Spleen (tissue), 11 donors: ENCODE measurements around the gene RGS19. TPM values are rescaled to one million over a fixed set of nuclear protein-coding genes. Genes with fewer than 3 reads are reported as not detected.
A peak's percentile ranks its signal among the peaks of the same experiment; 100 is the strongest.

Source experiments
- DNase-seq: peaks from one replicate; pipeline ENCODE4 v3.0.0-alpha.2; 2020
- H3K27ac ChIP-seq, 8 donors: fragments of 200-600 bp; sonication (generic) in 7 of 8; 1 replicate in 4 of 8; 2 replicates in 4 of 8; pipeline versions ENCODE4 v1.5.0 to v1.8.0; 2016 to 2021; ENCODE audit warnings: inconsistent platforms in 4 of 8, mild to moderate bottlenecking in 4 of 8, moderate library complexity in 1 of 8
- H3K27me3 ChIP-seq, 7 donors: fragments of 200-600 bp; sonication (generic) in 6 of 7; replicated peaks in 1 of 7; 1 replicate in 4 of 7; 2 replicates in 3 of 7; pipeline versions ENCODE4 v1.5.0 to v1.8.0; 2016 to 2021; ENCODE audit warnings: inconsistent platforms in 3 of 7, mild to moderate bottlenecking in 1 of 7
- H3K36me3 ChIP-seq, 6 donors: fragments of 200-600 bp; sonication (generic) in 5 of 6; 1 replicate in 4 of 6; 2 replicates in 2 of 6; pipeline versions ENCODE4 v1.5.0 to v1.8.0; 2016 to 2021; ENCODE audit warnings: inconsistent platforms in 2 of 6
- H3K4me1 ChIP-seq, 6 donors: fragments of 200-600 bp; sonication (generic) in 5 of 6; 1 replicate in 3 of 6; 2 replicates in 3 of 6; pipeline versions ENCODE4 v1.5.0 to v1.8.0; 2016 to 2021; ENCODE audit warnings: inconsistent platforms in 3 of 6
- H3K4me3 ChIP-seq, 8 donors: fragments of 200-600 bp; sonication (generic) in 7 of 8; 1 replicate in 4 of 8; 2 replicates in 4 of 8; pipeline versions ENCODE4 v1.5.0 to v1.8.0; 2016 to 2021; ENCODE audit warnings: inconsistent platforms in 4 of 8, mild to moderate bottlenecking in 4 of 8, moderate library complexity in 2 of 8
- H3K9me3 ChIP-seq, 8 donors: fragments of 200-600 bp; sonication (generic) in 7 of 8; 1 replicate in 4 of 8; 2 replicates in 4 of 8; pipeline versions ENCODE4 v1.5.0 to v1.8.0; 2016 to 2021; ENCODE audit warnings: inconsistent platforms in 4 of 8
- CTCF ChIP-seq, 11 experiments: fragments of 200-600 bp in 7 of 11; fragments of 450-650 bp in 4 of 11; sonication (generic) in 4 of 11; IDR thresholded peaks in 8 of 11; conservative IDR thresholded peaks in 3 of 11; 1 replicate in 7 of 11; 2 replicates in 4 of 11; pipeline versions ENCODE4 v1.4.0 to v1.8.0; 2016 to 2021; ENCODE audit warnings: antibody characterized with exemption in 11 of 11, inconsistent platforms in 4 of 11, mild to moderate bottlenecking in 1 of 11
- POLR2A ChIP-seq, 3 donors: fragments of 450-650 bp; IDR thresholded peaks; one replicate each; pipeline ENCODE4 v1.5.1; 2017; ENCODE audit warnings: antibody characterized with exemption in 3 of 3, mild to moderate bottlenecking in 1 of 3
- POLR2AphosphoS5 ChIP-seq, 3 donors: sonication (generic); formaldehyde crosslinking; IDR thresholded peaks; one replicate each; pipeline ENCODE4 v1.5.1; 2017; ENCODE audit warnings: antibody characterized with exemption in 3 of 3
- WGBS, 5 donors: extraction: QIAGEN DNeasy Blood & Tissue Kit in 3 of 5; methylation state at CpG; one replicate each; pipeline versions ENCODE4 v1.1.5 to v1.1.7; 2013 to 2018; 5-methylcytosine and 5-hydroxymethylcytosine counted together
- intact Hi-C: fragments of 100-400 bp; cut with DNase I; formaldehyde crosslinking; loops from one replicate; pipeline ENCODE4 v1.15.0; 2023; ENCODE audit warnings: low total_unique reads
- polyA plus RNA-seq, 3 donors: library from polyadenylated mRNA; stranded (reverse); fragments of 200-250 nt; gene quantifications; one replicate each; pipeline ENCODE4 v1.2.1, GENCODE V29; 2013
- total RNA-seq, 7 donors: library from RNA; depleted of rRNA in 3 of 7; stranded (reverse); fragments of >200 nt in 3 of 7; fragmentation: NEBNext Ultra II Directional in 4 of 7; extraction: Animal tissue kit (Norgen Biotek cat#: 25700) in 4 of 7; gene quantifications; one replicate each; pipeline versions ENCODE4 v1.1.0 to v1.2.1, GENCODE V29; 2016 to 2021
- donor health status: healthy with polysubstance abuse.
- donor health status: DM: no; HTN: no; CAD: no; lungs with moderate emphysema.
- donor health status: DM: no; HTN: no; CAD: no.
- donor health status: Bipolar disorder and iron deficiency.
- donor health status: healthy.
- donor health status: DM: no; HTN: no; CAD: no.
- donor health status: DM: yes; HTN: yes; CAD: no.

RGS19 gene
- total and polyA plus RNA-seq, 10 donors = 80.4 to 186 (median 102) TPM

GRCh38 chr20:64064145-64064698 is 15.1 kb downstream of the RGS19 start:
- H3K4me3 ChIP-seq = peak overlapping the region in 7 of 8 donors; percentile 65 to 98 (median 88)
- no peak for DNase-seq
- peaks cover 28 to 72% (median 68%) of the 10 kb centered on the region in 6 donors for H3K4me1 ChIP-seq
- H3K9me3 ChIP-seq = no peaks in the 10 kb centered on the region
- TF ChIP-seq POLR2A (IDR thresholded peaks at IDR 0.05) (no peak), CTCF (IDR thresholded peaks at IDR 0.05 in 8 of 11, conservative IDR thresholded peaks at IDR 0.05 in 3 of 11) (no peak), POLR2AphosphoS5 (IDR thresholded peaks at IDR 0.05) (peak in 1 of 3 donors; percentile 3)
- intact Hi-C loops = loop anchor here (5.0 kb wide), 1 partner anchor 82 kb away; the partner anchor contains the start of gene PRPF6
- WGBS, 5 donors = 33 to 72% (median 61%) methylated on average over 10 to 12 of the region's 12 CpGs
- H3K36me3 ChIP-seq = no peaks in the 10 kb centered on the region
- no peaks in the 10 kb centered on the region for H3K27me3 ChIP-seq
- H3K27ac ChIP-seq = peak overlapping the region in 5 of 8 donors; percentile 75 to 88 (median 84)

GRCh38 chr20:64063389-64064144 is 15.8 kb downstream of the RGS19 start:
- intact Hi-C loops = loop anchor here (5.0 kb wide), 1 partner anchor 81 kb away; the partner anchor contains the start of gene PRPF6
- H3K36me3 ChIP-seq = no peaks in the 10 kb centered on the region
- WGBS, 5 donors = 3 to 11% (median 5%) methylated on average over 26 to 51 of the region's 51 CpGs
- peak overlapping the region; percentile 50 to 98 (median 88) for H3K4me3 ChIP-seq
- no peaks in the 10 kb centered on the region for H3K9me3 ChIP-seq
- no peaks in the 10 kb centered on the region for H3K27me3 ChIP-seq
- H3K4me1 ChIP-seq = peaks cover 24 to 68% (median 63%) of the 10 kb centered on the region in 6 donors
- H3K27ac ChIP-seq = peak overlapping the region; percentile 55 to 88 (median 82)
- DNase-seq = no peak
- TF ChIP-seq CTCF (IDR thresholded peaks at IDR 0.05 in 8 of 11, conservative IDR thresholded peaks at IDR 0.05 in 3 of 11) (no peak), POLR2AphosphoS5 (IDR thresholded peaks at IDR 0.05) (peak in 2 of 3 donors; percentile 4 to 42)

- Histone ChIP-seq H3K9me3 (no peaks in the 10 kb centered on the region), H3K27me3 (no peaks in the 10 kb centered on the region), H3K4me1 (peaks cover 21 to 68% (median 63%) of the 10 kb centered on the region in 6 donors), H3K27ac (peak within 1 kb of the TSS; percentile 55 to 88 (median 82)), H3K36me3 (no peaks in the 10 kb centered on the region), H3K4me3 (peak within 1 kb of the TSS; percentile 50 to 98 (median 88))
- intact Hi-C loops = loop anchor here (5.0 kb wide), 1 partner anchor 80 kb away; the partner anchor contains the start of gene PRPF6
- peak in 2 of 11 experiments; percentile 8 to 27 for TF ChIP-seq CTCF (IDR thresholded peaks at IDR 0.05 in 8 of 11, conservative IDR thresholded peaks at IDR 0.05 in 3 of 11)
- TF ChIP-seq POLR2AphosphoS5 (IDR thresholded peaks at IDR 0.05) = peak; percentile 91 to 93 (median 92)
- TF ChIP-seq POLR2A (IDR thresholded peaks at IDR 0.05) = peak in 2 of 3 donors; percentile 21 to 22
- WGBS, 5 donors = 7 to 62% (median 10%) methylated on average over 4 to 85 of the region's 85 CpGs
- peak; percentile 99 for DNase-seq
These were observed 16.5 kb downstream of the RGS19 start, which contains the start of gene TCEA2 for GRCh38 chr20:64062596-64063388. Gene TCEA2, plus strand, starts transcription at chr20:64063198. Its CDS starts 115 bp downstream, at chr20:64063313.
